ENCODE results near the gene ATP11A. TPM values are rescaled to one million over a fixed set of nuclear protein-coding genes. Genes with fewer than 3 reads are reported as not detected.

ATP11A gene
- total RNA-seq, 1 experiment from 2014 or later = 8.7 TPM

GRCh38 chr13:112810608-112811007 lies 120.8 kb downstream of the ATP11A start:
- H3K4me3 ChIP-seq (ENCODE audit: low read length) = no peak overlapping the region
- no peaks in the 10 kb centered on the region for H3K4me1 ChIP-seq (ENCODE audit: insufficient read depth, low read length)
- ATAC-seq = no peak
- no peak for DNase-seq
- no peaks in the 10 kb centered on the region for H3F3A ChIP-seq (ENCODE audit: low read length, unreplicated experiment)
- H4K20me1 ChIP-seq (ENCODE audit: low read length) = no peaks in the 10 kb centered on the region
- H3K27me3 ChIP-seq (ENCODE audit: low read length) = no peaks in the 10 kb centered on the region
- ChIA-PET POLR2A (ENCODE audit: unreplicated experiment) (no interaction called here), CTCF (no interaction called here)
- H3K36me3 ChIP-seq (ENCODE audit: low read depth, low read length) = no peaks in the 10 kb centered on the region
- no peaks in the 10 kb centered on the region for H3K79me2 ChIP-seq (ENCODE audit: low read length)
- H3K9me3 ChIP-seq (ENCODE audit: low read length) = no peaks in the 10 kb centered on the region
- TF ChIP-seq EZH2phosphoT487 (IDR thresholded peaks at IDR 0.05; ENCODE audit: borderline replicate concordance, low read length) = no peak
- no peak for TF ChIP-seq EZH2 (IDR thresholded peaks at IDR 0.05; ENCODE audit: low read length, unreplicated experiment)
- TF ChIP-seq CTCF (conservative IDR thresholded peaks at IDR 0.05; ENCODE audit: low read depth, low read length) = no peak
- BruUV-seq (replicated peaks) = no TSS peak
- no peak overlapping the region for H3K27ac ChIP-seq (ENCODE audit: low read length)
- H3K9ac ChIP-seq (ENCODE audit: low read length) = no peak overlapping the region
- intact Hi-C loops (cut with micrococcal nuclease) = no loop called here
- no peak overlapping the region for H2AFZ ChIP-seq (ENCODE audit: low read length)
- no peak overlapping the region for H3K4me2 ChIP-seq (ENCODE audit: low read length)
- H3K9me2 ChIP-seq (replicated peaks; ENCODE audit: low read length) = no peaks in the 10 kb centered on the region

- Histone ChIP-seq H3K27me3 (ENCODE audit: low read length) (no peaks in the 10 kb centered on the region), H3K9me2 (replicated peaks; ENCODE audit: low read length) (no peaks in the 10 kb centered on the region), H3F3A (ENCODE audit: low read length, unreplicated experiment) (no peaks in the 10 kb centered on the region), H3K9me3 (ENCODE audit: low read length) (no peaks in the 10 kb centered on the region), H3K79me2 (ENCODE audit: low read length) (no peaks in the 10 kb centered on the region), H4K20me1 (ENCODE audit: low read length) (no peaks in the 10 kb centered on the region), H3K4me1 (ENCODE audit: insufficient read depth, low read length) (no peaks in the 10 kb centered on the region), H3K9ac (ENCODE audit: low read length) (no peak overlapping the region), H3K4me3 (ENCODE audit: low read length) (no peak overlapping the region), H3K4me2 (ENCODE audit: low read length) (no peak overlapping the region), H3K27ac (ENCODE audit: low read length) (no peak overlapping the region), H2AFZ (ENCODE audit: low read length) (no peak overlapping the region), H3K36me3 (ENCODE audit: low read depth, low read length) (peaks cover under 1% of the 10 kb centered on the region; the same call in 1 of the 2 replicates)
- DNase-seq = no peak
- no peak for ATAC-seq
- TF ChIP-seq EZH2phosphoT487 (IDR thresholded peaks at IDR 0.05; ENCODE audit: borderline replicate concordance, low read length) = no peak
- TF ChIP-seq EZH2 (IDR thresholded peaks at IDR 0.05; ENCODE audit: low read length, unreplicated experiment) = no peak
- TF ChIP-seq CTCF (conservative IDR thresholded peaks at IDR 0.05; ENCODE audit: low read depth, low read length) = no peak
- POLR2A ChIA-PET (ENCODE audit: unreplicated experiment) = no interaction called here
- no TSS peak for BruUV-seq (replicated peaks)
- intact Hi-C loops (cut with micrococcal nuclease) = no loop called here
- CTCF ChIA-PET = no interaction called here
Observed at GRCh38 chr13:112812306-112813055, 122.6 kb downstream of the ATP11A start.

DNA sequence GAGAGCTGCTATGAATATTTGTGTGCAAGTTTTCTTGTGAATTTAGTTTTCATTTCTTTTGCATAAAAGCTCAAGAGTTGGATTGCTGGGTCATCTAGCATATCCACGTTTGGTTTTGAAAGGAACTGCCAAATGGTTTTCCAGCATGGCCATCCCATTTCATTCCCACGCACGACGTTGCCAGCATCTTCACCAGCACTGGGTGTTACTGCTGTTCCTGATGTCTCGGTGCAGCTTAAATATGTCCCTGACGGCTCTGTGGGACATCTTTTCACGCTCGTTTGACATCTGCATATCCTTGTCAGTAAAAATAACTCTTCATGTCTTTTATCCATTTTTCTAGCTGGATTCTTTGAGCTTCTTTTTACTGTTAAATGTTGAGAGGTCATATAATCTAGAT lies 123.7 kb downstream of the ATP11A start:
- CTCF ChIA-PET = no interaction called here
- ATAC-seq = no peak
- H3K4me3 ChIP-seq (ENCODE audit: low read length) = no peak overlapping the region
- POLR2A ChIA-PET (ENCODE audit: unreplicated experiment) = no interaction called here
- no peak for TF ChIP-seq EZH2 (IDR thresholded peaks at IDR 0.05; ENCODE audit: low read length, unreplicated experiment)
- no peak for TF ChIP-seq EZH2phosphoT487 (IDR thresholded peaks at IDR 0.05; ENCODE audit: borderline replicate concordance, low read length)
- no peak for TF ChIP-seq CTCF (conservative IDR thresholded peaks at IDR 0.05; ENCODE audit: low read depth, low read length)
- H3K9ac ChIP-seq (ENCODE audit: low read length) = no peak overlapping the region
- DNase-seq = no peak
- no peak overlapping the region for H3K4me2 ChIP-seq (ENCODE audit: low read length)
- intact Hi-C loops (cut with micrococcal nuclease) = no loop called here
- H3K36me3 ChIP-seq (ENCODE audit: low read depth, low read length) = peaks cover 4% of the 10 kb centered on the region; the same call in 1 of the 2 replicates
- no peaks in the 10 kb centered on the region for H3K4me1 ChIP-seq (ENCODE audit: insufficient read depth, low read length)
- H3K9me2 ChIP-seq (replicated peaks; ENCODE audit: low read length) = no peaks in the 10 kb centered on the region
- H2AFZ ChIP-seq (ENCODE audit: low read length) = no peak overlapping the region
- no peaks in the 10 kb centered on the region for H3F3A ChIP-seq (ENCODE audit: low read length, unreplicated experiment)
- H3K9me3 ChIP-seq (ENCODE audit: low read length) = no peaks in the 10 kb centered on the region
- H3K79me2 ChIP-seq (ENCODE audit: low read length) = no peaks in the 10 kb centered on the region
- H4K20me1 ChIP-seq (ENCODE audit: low read length) = no peaks in the 10 kb centered on the region
- no peak overlapping the region for H3K27ac ChIP-seq (ENCODE audit: low read length)
- BruUV-seq (replicated peaks) = no TSS peak
- no peaks in the 10 kb centered on the region for H3K27me3 ChIP-seq (ENCODE audit: low read length)
